Parathyroid adenoma (tissue), 2 donors: Measurements from ENCODE around the gene ZNHIT2.

Experiments used
- H2AFZ ChIP-seq: fragments of 300-600 bp; sonication (generic); one replicate; pipeline ENCODE4 v1.7.0; 2017; ENCODE audit warnings: antibody characterized with exemption, mild to moderate bottlenecking
- H3K27ac ChIP-seq: fragments of 300-600 bp; sonication (generic); one replicate; pipeline ENCODE4 v1.7.0; 2017
- H3K27me3 ChIP-seq: fragments of 300-600 bp; sonication (generic); one replicate; pipeline ENCODE4 v1.7.0; 2017; ENCODE audit warnings: low read length; ENCODE audit not compliant: control insufficient read depth, insufficient read depth
- H3K36me3 ChIP-seq: fragments of 300-600 bp; sonication (generic); one replicate; pipeline ENCODE4 v1.7.0; 2017; ENCODE audit warnings: low read length; ENCODE audit not compliant: control insufficient read depth, insufficient read depth
- H3K4me1 ChIP-seq: fragments of 300-600 bp; sonication (generic); one replicate; pipeline ENCODE4 v1.7.0; 2017; ENCODE audit warnings: control low read depth
- H3K4me2 ChIP-seq: fragments of 300-600 bp; sonication (generic); one replicate; pipeline ENCODE4 v1.7.0; 2017; ENCODE audit warnings: low read length
- H3K4me3 ChIP-seq: fragments of 300-600 bp; sonication (generic); one replicate; pipeline ENCODE4 v1.7.0; 2017; ENCODE audit warnings: low read depth, low read length
- H3K79me2 ChIP-seq: fragments of 300-600 bp; sonication (generic); one replicate; pipeline ENCODE4 v1.7.0; 2017; ENCODE audit warnings: control low read depth
- H3K9ac ChIP-seq: fragments of 300-600 bp; sonication (generic); one replicate; pipeline ENCODE4 v1.7.0; 2017; ENCODE audit warnings: mild to moderate bottlenecking
- H3K9me3 ChIP-seq: fragments of 300-600 bp; sonication (generic); one replicate; pipeline ENCODE4 v1.7.0; 2017; ENCODE audit warnings: low read length; ENCODE audit not compliant: control insufficient read depth
- CTCF ChIP-seq: fragments of 300-600 bp; sonication (generic); IDR thresholded peaks from one replicate; pipeline ENCODE4 v1.7.0; 2017; ENCODE audit warnings: antibody characterized with exemption, mild to moderate bottlenecking
- donor health status: primary hyperparathyroidism.

The ZNHIT2 gene

GRCh38 chr11:65096926-65097325 is 20.6 kb downstream of the ZNHIT2 start:
- peak overlapping the region; percentile 46 for H3K4me3 ChIP-seq
- H3K27me3 ChIP-seq = no peaks in the 10 kb centered on the region

GRCh38 chr11:65095974-65096806 is 21.3 kb downstream of the ZNHIT2 start, which contains the start of gene VPS51:
Gene VPS51, plus strand, starts transcription at chr11:65096214. Its CDS starts 37 bp downstream, at chr11:65096251.
- Histone ChIP-seq H3K4me3 (peak within 1 kb of the TSS; percentile 76), H3K4me2 (peak within 1 kb of the TSS; percentile 76), H3K27me3 (no peaks in the 10 kb centered on the region), H3K79me2 (peaks cover 15% of the 10 kb centered on the region), H3K9me3 (no peaks in the 10 kb centered on the region), H2AFZ (peak within 1 kb of the TSS; percentile 99), H3K36me3 (no peaks in the 10 kb centered on the region), H3K27ac (peak within 1 kb of the TSS; percentile 91), H3K9ac (peak within 1 kb of the TSS; percentile 76), H3K4me1 (peaks cover 7% of the 10 kb centered on the region)
- no peak for TF ChIP-seq CTCF

More at GRCh38 chr11:65096926-65097325, 20.6 kb downstream of the ZNHIT2 start:
- Histone ChIP-seq H3K9me3 (no peaks in the 10 kb centered on the region), H3K4me2 (peak overlapping the region; percentile 76), H3K36me3 (no peaks in the 10 kb centered on the region), H3K79me2 (peaks cover 15% of the 10 kb centered on the region), H2AFZ (peak overlapping the region; percentile 99), H3K4me1 (peaks cover 7% of the 10 kb centered on the region), H3K27ac (peak overlapping the region; percentile 91), H3K9ac (no peak overlapping the region)
- no peak for TF ChIP-seq CTCF

- Histone ChIP-seq H3K4me2 (peak overlapping the region; percentile 33), H3K27me3 (no peaks in the 10 kb centered on the region), H3K4me1 (peaks cover 7% of the 10 kb centered on the region), H3K36me3 (no peaks in the 10 kb centered on the region), H3K27ac (peak overlapping the region; percentile 91), H3K9me3 (no peaks in the 10 kb centered on the region), H2AFZ (peak overlapping the region; percentile 99), H3K79me2 (peaks cover 12% of the 10 kb centered on the region), H3K4me3 (no peak overlapping the region), H3K9ac (no peak overlapping the region)
- no peak for TF ChIP-seq CTCF
These were observed 22.1 kb downstream of the ZNHIT2 start for GRCh38 chr11:65095427-65095826.

GRCh38 chr11:65090628-65091027 is 26.9 kb downstream of the ZNHIT2 start:
- no peaks in the 10 kb centered on the region for H3K79me2 ChIP-seq
- H3K4me2 ChIP-seq = no peak overlapping the region
- no peaks in the 10 kb centered on the region for H3K27me3 ChIP-seq
- no peaks in the 10 kb centered on the region for H3K9me3 ChIP-seq
- no peak for TF ChIP-seq CTCF
- no peak overlapping the region for H2AFZ ChIP-seq
- no peak overlapping the region for H3K27ac ChIP-seq
- no peaks in the 10 kb centered on the region for H3K36me3 ChIP-seq
- H3K4me3 ChIP-seq = no peak overlapping the region
- peaks cover under 1% of the 10 kb centered on the region for H3K4me1 ChIP-seq
- no peak overlapping the region for H3K9ac ChIP-seq
